HEK293T (cell line): ENCODE data around the gene EIF3CL.
"Not testable (repeated sequence)": the region's sequence is repeated elsewhere in the genome, so short reads cannot be mapped to it uniquely, and the experiment has no call there.

Experiments used
- BHLHE40 ChIP-seq: fragments of 450-650 bp; IDR thresholded peaks from 2 replicates; pipeline ENCODE4 v1.6.1; 2016; ENCODE audit warnings: mild to moderate bottlenecking, moderate library complexity, borderline replicate concordance
- ELF4 ChIP-seq: fragments of 450-650 bp; IDR thresholded peaks from 2 replicates; pipeline ENCODE4 v1.6.1; 2017; ENCODE audit warnings: antibody characterized with exemption
- FOXA1 ChIP-seq: fragments of 450-650 bp; IDR thresholded peaks from 2 replicates; pipeline ENCODE4 v1.6.1; 2016; ENCODE audit warnings: mild to moderate bottlenecking
- FOXK2 ChIP-seq: fragments of 450-650 bp; IDR thresholded peaks from 2 replicates; pipeline ENCODE4 v1.6.1; 2016; ENCODE audit warnings: mild to moderate bottlenecking
- FOXM1 ChIP-seq: fragments of 450-650 bp; IDR thresholded peaks from 2 replicates; pipeline ENCODE4 v1.6.1; 2017; ENCODE audit warnings: mild to moderate bottlenecking, borderline replicate concordance
- PKNOX1 ChIP-seq: fragments of 450-650 bp; IDR thresholded peaks from 2 replicates; pipeline ENCODE4 v1.6.1; 2016
- SP1 ChIP-seq: fragments of 450-650 bp; IDR thresholded peaks from 2 replicates; pipeline ENCODE4 v1.6.1; 2017
- SUZ12 ChIP-seq: fragments of 450-650 bp; IDR thresholded peaks from 2 replicates; pipeline ENCODE4 v1.6.1; 2016; ENCODE audit warnings: mild to moderate bottlenecking

GRCh38 chr16:28362600-28362999 lies 41.0 kb downstream of the EIF3CL start:
- not testable (repeated sequence) for TF ChIP-seq ELF4, PKNOX1, FOXA1, FOXM1, BHLHE40, FOXK2, SP1, SUZ12
